NCI-H1694 treated with DMSO at 0.1 percent for 48 hours (cell line): ENCODE measurements around the gene SETD1A.

Experiments
- DNase-seq: peaks from one replicate; lab custom pipeline; 2025; lab: John Stamatoyannopoulos, UW

SETD1A gene

DNA sequence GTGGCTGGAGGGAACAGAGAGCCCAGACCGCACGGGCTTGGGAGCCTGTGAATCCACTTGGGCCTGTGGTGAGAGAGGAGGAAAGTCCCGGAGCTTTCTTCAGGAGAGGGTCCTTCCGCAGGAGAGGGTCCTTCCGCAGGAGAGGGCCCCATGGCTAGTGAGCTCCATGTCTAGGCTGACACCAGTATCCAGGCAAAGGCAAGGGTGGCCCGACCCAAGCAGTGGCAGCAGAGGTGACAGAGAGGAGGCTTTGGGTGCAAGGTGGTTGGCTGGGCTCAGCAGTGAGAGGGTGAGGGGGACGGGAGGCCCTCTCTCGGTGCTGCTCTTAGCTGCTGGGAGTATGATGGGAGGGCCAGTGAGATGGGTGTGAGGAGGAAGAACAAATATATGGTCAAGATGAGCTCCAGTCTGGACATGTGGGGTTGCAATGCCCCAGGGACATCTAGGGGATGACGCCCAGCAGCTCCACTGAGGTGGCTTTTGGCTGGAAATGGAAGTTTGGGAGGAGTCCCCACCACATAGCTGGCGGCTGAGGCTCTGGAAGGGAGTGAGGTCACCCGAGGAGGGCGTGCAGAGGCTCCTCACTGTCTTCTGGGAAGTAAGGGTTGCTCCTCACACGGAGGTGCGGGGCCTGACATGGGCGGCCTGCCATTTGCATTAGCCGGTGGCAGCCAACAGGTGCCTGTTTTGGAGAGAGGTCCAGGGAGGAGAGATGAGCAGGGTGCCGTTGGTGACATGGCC, 25.2 kb downstream of the SETD1A start:
- no peak for DNase-seq

DNA sequence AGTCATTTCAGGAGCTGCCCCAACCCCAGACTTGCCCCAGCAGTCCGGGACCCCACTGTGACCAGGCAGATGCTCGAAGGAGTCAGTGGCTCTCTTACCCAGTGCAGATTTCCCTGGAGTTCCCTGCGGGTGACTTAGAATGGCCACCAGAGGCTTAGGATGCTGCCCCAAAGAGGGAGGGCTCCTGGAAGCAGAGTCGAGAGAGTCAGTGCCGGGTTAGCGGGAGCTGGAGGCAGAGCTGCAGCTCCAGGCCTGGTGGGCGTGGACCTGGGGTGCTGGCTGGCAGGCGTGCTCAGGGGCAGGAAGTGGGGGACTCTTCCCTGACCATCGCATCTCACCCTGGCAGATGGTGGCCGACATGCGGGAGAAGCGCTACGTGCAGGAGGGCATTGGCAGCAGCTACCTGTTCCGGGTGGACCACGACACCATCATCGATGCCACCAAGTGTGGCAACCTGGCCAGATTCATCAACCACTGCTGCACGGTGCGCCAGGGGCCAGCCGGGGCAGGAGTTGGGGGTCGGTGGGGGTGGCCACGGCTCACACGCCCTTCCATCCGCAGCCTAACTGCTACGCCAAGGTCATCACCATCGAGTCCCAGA, 25.8 kb downstream of the SETD1A start:
- DNase-seq = no peak

DNA sequence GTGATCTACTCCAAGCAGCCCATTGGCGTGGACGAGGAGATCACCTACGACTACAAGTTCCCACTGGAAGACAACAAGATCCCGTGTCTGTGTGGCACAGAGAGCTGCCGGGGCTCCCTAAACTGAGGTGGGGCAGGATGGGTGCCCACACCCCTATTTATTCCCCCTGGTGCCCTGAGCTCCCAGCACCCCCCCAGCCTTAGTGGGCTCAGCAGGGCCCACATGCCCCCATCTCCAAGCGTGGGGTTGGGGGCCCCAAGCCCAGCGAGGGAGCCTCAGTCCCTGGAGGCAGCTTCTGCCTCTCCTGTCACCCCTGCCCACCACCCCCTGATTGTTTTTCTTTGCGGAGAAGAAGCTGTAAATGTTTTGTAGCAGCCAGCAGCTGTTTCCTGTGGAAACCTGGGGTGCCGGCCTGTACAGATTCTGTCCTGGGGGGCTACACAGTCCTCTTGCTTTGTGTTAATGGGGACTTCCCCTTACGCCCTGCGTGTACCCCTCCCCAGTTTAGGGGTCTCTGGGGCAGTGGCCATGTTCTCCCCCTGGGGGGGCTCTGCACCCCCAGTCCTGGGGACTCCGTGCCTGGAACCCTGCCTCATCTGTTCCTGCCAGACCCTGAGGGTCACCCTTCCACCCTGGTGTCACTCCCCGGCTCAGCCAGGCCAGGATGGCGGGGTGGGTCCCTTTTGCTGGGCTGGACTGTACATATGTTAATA, 26.5 kb downstream of the SETD1A start:
- DNase-seq = no peak

DNA sequence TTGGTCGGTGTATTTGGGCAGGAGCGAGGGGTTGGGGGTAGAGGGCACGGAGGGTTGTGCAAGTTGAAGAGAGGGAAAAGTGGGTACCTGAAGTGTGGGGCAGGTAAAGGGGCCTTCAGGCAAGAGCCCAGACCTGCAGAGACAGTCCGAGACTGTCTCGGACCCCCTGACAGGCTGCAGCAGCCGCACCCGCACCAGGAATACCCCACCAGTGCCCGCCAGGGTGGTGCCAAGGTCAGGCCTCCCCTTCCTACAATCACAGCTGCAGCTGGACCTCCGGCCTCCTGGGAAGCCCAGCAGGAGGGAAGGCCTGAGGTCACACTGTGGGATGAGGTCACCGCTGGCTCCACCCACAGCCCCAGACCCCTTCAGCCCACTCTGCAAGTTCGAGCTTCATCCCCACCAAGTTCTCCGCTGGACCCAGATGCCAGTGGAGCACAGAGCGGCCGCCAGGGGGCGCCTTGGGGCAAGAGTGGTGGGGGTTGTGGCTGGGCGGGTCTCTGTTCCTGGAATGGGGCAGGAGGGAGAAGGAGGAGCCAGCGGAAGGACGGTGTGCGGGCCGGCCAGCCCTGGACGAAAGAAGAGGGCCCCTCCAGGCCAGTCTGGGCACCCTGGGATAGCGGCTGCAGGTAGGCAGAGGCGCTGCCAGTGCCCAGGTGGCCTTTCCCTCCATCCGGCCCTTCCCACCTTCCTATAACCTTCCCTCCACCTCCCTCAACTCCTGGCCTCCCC, 27.3 kb downstream of the SETD1A start, which contains the start of gene HSD3B7:
Gene HSD3B7 (plus strand): TSS at position 539 of the 732 bp plus-strand sequence. CDS start 452 bp downstream, outside the sequence.
- peak; percentile 36 for DNase-seq

DNA sequence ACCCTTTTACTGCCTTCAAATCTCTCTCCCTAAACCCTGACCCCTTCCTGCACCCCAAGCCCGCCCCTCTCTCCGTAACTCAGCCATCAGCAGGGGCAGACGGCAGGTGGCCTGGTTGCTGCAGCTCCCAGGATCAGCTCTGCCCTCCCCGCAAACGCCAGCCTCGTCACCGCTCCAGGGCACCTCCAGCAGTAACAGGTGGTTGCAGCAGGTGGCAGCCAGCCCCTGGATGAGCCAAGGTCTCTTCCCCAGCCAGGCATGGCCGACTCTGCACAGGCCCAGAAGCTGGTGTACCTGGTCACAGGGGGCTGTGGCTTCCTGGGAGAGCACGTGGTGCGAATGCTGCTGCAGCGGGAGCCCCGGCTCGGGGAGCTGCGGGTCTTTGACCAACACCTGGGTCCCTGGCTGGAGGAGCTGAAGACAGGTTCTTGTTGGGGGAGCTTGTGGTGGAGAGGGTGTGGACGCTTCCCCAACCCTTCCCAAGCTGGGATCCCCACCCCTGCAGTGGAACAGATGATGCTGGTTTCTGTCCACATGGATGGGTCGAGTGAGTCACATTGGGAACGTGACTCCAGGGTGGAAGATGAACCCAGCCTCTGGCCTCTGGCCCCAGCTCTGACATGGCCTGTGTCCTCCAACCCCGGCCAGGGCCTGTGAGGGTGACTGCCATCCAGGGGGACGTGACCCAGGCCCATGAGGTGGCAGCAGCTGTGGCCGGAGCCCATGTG, 28.0 kb downstream of the SETD1A start:
- DNase-seq = peak; percentile 4

DNA sequence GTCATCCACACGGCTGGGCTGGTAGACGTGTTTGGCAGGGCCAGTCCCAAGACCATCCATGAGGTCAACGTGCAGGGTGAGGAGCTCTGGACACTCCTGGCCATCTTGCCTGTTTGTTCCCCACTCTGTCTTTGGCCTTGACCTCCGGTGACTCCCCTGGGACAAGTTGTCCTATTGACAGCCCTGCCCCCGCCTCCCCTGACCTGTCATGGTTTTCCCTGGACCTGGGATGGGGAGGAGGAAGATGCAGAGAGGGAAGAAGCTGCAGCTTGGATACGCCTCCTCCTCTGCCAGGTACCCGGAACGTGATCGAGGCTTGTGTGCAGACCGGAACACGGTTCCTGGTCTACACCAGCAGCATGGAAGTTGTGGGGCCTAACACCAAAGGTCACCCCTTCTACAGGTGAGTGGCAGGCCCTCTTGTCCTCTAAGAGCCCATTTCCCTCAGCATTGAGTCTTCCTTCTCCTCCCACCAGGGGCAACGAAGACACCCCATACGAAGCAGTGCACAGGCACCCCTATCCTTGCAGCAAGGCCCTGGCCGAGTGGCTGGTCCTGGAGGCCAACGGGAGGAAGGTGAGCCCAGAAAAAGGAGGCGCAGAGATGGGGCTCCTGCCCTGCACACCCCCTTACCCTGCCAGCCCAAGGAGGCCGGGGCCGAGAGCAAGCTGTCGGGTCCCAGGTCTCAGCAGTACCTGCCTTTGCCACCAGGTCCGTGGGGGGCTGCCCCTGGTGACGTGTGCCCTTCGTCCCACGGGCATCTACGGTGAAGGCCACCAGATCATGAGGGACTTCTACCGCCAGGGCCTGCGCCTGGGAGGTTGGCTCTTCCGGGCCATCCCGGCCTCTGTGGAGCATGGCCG, 28.8 kb downstream of the SETD1A start:
- DNase-seq = no peak

DNA sequence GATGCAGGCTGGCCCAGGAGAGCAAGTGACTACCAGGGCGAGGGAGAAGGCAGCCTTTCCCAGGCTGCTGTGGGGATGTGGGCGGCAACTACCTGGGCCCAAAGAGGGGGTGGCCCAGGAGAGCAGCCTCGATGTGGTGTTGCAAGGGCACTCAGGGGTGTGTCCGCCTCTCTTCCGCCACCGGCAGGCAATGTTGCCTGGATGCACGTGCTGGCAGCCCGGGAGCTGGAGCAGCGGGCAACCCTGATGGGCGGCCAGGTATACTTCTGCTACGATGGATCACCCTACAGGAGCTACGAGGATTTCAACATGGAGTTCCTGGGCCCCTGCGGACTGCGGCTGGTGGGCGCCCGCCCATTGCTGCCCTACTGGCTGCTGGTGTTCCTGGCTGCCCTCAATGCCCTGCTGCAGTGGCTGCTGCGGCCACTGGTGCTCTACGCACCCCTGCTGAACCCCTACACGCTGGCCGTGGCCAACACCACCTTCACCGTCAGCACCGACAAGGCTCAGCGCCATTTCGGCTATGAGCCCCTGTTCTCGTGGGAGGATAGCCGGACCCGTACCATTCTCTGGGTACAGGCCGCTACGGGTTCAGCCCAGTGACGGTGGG, 30.1 kb downstream of the SETD1A start:
- DNase-seq = no peak

DNA sequence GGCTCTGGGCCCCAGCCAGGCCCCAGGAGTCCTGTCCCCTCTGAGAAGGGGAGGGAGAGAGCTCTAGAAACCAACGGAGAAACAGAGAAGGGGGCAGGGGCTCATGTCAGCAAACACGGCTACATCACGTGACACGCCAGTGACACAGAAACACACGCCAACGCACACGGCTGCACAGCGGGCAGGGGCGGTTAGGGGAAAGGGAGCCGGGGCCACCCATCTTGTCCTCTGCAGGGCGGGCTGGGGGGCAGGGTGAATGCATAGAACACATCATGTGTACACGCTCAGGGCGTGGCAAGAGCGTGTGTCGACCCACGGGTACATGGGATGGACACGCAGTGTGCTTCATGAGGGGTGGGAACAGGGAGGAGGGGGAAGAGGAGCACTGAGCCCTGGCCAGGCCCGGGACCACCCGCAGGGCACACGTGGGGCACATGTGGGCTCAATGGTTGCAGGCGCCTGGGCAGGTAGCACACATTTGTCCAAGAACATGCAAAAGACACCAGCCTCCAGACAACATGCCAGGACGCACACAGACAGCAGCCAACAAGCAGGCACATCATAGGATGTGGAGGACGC, 32.0 kb downstream of the SETD1A start:
- DNase-seq = no peak

DNA sequence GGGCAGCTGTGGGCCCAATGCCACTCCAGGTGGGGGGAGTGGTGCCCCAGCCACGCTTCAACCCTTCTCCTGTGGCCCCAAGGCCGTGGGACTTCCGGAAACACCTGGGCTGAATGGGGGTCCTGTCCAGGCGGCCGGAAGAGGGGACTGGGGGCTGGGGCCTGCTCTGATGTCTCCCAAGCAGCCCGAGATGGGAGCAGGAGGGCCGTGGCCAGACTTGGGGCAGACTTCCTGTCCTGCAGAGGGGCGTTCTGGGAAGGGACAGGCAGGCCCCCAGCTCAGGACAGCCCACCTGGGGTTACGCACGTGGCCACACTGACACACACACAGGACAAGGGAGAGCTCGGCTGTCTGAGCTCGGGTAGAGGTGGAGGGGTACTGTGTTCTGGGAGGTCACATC, 32.6 kb downstream of the SETD1A start:
- no peak for DNase-seq

DNA sequence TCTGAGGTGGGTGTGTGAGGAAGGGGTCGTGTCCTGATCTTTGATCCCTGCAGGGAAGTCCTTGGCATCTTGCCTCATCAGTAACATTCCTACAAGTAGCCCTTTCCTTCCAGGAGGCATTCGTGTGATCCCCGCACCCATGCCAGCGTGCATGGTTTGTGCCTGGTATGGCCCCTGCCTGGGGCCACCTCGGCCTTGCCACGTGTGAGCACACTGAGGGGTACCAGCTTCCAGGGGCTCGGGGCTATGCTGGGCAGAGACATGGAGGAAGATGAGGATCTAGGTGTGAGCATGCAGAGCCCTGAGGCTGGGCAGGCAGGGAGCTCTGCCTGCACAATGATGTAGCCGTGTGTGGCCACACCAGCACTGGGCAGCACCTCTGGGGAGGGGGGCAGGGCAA, 33.5 kb downstream of the SETD1A start:
- no peak for DNase-seq

DNA sequence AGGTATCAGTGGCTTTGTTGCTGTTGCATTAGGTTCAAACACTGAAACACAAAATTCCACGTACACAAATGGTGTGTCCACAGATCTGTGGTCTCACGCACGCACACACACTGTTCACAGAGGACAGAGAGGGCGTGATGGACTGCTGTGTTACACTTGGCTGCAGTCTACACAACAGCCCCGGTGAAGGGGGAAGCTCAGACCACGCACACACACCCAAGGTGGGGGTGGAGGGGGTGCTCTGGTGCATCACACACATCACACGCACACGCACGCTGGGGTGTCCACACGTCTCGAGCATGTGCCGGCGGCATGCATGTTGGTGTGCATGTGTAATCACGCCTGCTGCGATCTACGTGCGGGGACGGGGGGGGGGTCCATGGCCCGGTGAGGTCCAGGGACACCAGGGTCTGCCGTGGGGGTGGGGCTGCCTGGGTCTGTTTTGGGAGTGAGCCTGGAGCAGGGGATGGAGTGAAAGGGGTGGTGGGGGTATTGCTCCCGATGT, 34.8 kb downstream of the SETD1A start:
- DNase-seq = no peak

DNA sequence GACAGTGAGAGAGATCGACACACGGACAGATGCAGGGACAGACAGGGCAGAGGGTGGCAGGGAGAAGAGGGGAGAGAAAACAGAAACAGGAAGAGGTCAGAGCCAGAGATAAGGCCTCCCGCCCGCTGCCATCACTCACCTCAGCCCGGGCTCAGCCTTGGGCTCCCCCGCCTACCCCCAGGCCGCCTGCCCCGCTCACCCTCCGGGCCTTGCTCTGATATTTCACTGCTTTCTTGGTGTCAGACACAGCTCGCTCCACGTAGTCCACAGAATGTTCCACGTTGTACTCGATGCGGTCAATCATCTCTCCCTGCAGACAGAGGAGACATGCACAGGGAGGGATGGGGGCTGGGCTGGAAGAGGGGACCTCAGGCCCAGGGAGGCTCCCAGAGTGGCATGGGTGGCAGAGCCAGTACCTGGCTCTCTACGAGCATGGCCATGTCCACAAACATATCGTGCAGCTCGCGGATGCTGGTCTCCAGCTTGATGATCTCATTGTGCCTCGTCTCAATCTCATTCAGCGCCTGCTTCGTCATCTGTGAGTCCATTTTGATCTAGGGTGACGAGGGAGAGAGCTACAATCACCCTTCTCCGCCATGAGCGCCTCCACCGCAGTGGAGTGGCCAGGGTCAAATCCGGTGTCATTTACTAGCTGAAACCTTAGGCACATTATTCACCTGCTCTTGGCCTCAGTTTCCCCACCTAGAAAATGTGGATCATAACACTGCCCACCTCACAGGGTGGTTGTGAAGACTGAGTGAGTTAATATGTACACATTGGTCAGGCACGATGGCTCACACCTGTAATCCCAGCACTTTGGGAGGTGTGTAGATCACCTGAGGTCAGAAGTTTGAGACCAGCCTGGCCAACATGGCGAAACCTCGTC, 35.6 kb downstream of the SETD1A start:
- no peak for DNase-seq

DNA sequence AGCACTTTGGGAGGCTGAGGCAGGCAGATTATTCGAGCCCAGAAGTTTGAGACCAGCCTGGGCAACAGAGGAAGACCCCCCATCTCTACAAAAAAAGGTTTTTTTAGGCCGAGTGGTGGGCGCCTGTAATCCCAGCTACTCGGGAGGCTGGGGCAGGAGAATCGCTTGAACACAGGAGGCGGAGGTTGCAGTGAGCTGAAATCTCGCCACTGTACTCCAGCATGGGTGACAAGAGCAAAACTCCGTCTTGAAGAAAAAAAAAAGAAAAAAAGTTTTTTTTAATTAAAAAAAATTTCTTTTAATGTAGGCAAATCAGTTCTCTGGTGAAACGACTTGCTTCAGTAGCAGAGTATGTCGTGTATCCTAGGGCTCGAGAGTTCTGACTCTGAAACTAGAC, 38.4 kb downstream of the SETD1A start:
- no peak for DNase-seq

DNA sequence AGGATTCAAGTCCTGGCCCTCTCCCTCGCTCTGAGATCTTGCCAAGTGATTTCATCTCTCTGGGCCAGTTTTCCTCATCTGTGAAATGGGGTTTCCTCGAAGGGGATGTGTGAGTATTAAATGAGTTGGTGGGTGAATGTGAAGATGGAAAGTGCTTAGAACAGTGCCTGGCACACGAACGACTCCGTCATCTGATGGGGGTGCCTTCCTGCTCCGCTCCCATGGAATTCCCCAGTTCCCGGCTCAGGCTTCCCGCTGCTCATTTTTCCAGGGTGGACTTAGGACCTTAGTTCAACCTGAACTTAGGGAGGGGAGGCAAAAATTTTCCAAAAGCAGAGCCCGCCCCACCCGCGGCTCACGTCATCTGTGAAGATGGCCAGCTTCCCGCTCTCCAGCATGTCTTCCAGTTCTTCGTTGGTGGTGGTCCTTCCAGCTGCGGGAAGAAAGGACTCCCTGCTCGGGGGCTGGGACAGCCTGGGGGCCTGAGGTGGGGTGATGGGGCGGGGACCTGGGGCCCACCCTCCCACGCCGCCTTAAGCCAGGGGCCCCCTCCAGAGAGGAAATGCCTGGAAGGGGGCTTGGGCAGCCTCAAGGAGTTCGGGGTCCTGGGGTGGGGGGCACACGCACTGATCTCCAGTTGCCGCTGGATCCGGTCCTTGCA, 38.9 kb downstream of the SETD1A start:
- DNase-seq = no peak

DNA sequence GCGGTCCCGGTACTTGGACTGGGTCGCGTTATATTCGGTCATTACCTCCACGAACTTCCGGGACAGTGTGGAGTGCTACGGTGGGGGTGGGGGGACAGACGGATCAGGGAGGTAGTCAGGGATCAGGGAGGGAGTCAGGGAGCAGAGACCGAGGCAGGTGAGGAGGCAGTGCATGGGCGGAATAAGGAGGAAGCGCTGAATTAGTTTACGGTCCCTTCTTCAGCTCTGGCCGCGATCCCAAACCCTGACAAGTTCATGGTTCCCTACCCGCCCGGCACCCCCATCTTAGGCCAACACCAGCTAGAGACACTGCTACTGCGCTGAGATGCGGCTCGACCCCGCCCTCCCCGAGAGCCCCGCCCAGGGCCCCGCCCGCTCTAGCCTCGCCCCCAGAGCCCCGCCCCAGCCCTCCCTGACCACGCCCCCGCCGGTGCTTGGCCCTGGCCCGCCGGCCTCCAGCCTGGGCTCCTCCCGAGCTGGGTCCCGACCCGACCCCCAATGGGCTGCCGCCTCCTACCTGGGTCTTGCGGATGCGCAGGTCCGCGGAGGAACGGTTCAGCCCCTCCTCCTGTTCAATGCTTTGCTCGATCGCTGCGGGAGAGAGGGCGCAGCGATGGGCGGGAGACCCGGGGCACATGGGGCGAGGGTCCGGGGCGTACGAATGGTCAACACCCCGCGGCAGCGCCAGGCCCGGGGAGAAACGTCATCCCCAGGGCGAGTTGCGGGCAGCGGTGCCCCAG, 39.6 kb downstream of the SETD1A start:
- no peak for DNase-seq

DNA sequence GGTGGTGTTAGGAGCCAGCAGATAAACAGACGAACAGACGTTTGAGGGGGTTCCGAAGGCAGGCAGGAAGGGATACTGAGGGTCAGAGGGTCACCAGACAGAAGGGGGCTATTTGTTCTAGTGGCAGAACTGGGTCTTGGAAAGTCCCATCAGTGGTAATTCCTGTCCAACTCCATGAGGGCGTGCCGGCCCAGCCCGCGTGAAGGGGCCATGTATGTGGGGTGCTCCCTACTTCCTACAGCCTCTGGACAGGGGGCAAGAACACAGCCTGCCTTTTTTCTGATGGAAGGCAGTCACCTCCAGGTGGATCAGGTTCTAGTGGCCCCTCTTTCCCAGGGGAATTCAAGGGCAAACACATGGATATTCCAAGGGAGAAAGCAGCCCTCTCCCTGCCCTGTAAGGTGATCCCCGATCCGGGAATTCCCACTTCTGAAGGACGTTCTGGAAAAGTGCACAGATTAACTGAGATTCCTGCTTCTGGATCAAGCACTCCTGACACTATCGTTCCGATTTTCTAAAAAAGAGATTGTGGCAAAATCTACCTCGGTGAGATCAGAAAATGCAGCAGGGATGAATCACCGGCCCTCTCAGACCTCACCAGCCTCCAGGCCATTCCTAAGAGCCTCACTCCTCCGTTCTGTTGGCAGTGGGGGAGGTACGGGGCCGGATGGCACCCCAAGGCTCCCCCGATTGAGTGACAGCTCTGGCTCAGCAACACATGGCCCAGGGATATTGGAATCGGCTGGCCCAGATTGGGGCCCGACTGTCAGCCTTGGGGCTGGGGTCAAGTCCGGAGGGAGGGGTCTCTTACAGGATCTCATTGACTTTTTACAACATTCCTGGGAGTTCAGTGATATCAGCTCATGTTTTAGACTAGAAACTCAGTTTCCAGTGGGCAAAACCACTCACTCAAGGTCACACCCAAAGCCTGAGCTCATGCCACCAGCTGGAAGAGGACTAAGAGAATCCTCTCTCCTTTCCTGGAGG, 40.5 kb downstream of the SETD1A start:
- no peak for DNase-seq
